Vagina (tissue), 2 donors: Measurements from ENCODE around the gene ZBTB40. TPM values are rescaled to one million over a fixed set of nuclear protein-coding genes. Genes with fewer than 3 reads are reported as not detected.

Experiments used
- DNase-seq, 2 donors: peaks; one replicate each; pipeline ENCODE4 v3.0.0-alpha.2; 2017; ENCODE audit errors: extremely low spot score in 2 of 2
- H3K27ac ChIP-seq: fragments of 200-600 bp; sonication (generic); one replicate; pipeline ENCODE4 v1.5.1; 2019
- H3K27me3 ChIP-seq: fragments of 200-600 bp; sonication (generic); one replicate; pipeline ENCODE4 v1.5.1; 2019
- H3K36me3 ChIP-seq, 2 donors: fragments of 200-600 bp; sonication (generic); one replicate each; pipeline ENCODE4 v1.5.1; 2017 to 2019
- H3K4me1 ChIP-seq: fragments of 200-600 bp; sonication (generic); one replicate; pipeline ENCODE4 v1.5.1; 2019
- H3K4me3 ChIP-seq, 2 donors: fragments of 200-600 bp; sonication (generic); 1 replicate in 1 of 2; 2 replicates in 1 of 2; pipeline ENCODE4 v1.5.1; 2016 to 2019
- H3K9me3 ChIP-seq: fragments of 200-600 bp; sonication (generic); one replicate; pipeline ENCODE4 v1.5.1; 2019
- CTCF ChIP-seq, 3 experiments: fragments of 450-650 bp in 2 of 3; fragments of 200-600 bp in 1 of 3; sonication (generic) in 1 of 3; IDR thresholded peaks; one replicate each; pipeline ENCODE4 v1.5.1; 2017 to 2019; ENCODE audit warnings: antibody characterized with exemption in 3 of 3, mild to moderate bottlenecking in 2 of 3, moderate library complexity in 2 of 3
- POLR2A ChIP-seq, 2 donors: fragments of 450-650 bp; IDR thresholded peaks; one replicate each; pipeline ENCODE4 v1.6.1; 2017; ENCODE audit warnings: antibody characterized with exemption in 2 of 2, mild to moderate bottlenecking in 2 of 2, moderate library complexity in 2 of 2
- POLR2AphosphoS5 ChIP-seq, 2 donors: sonication (generic); formaldehyde crosslinking; IDR thresholded peaks; one replicate each; pipeline ENCODE4 v1.9.0; 2017; ENCODE audit warnings: antibody characterized with exemption in 2 of 2, mild to moderate bottlenecking in 2 of 2, low read depth in 1 of 2; ENCODE audit not compliant: insufficient read depth in 1 of 2
- intact Hi-C: fragments of 100-400 bp; cut with DNase I; formaldehyde crosslinking; loops from one replicate; pipeline ENCODE4 v1.15.1; 2023
- total RNA-seq: library from RNA; depleted of rRNA; stranded (reverse); fragments of >200 nt; gene quantifications from one replicate; pipeline ENCODE4 v1.2.3, GENCODE V29; 2016

ZBTB40 gene
- total RNA-seq, 1 donor from 2014 or later, result 14.7 TPM

GRCh38 chr1:22471078-22471477 lies 19.4 kb downstream of the ZBTB40 start:
- intact Hi-C loops, result no loop called here
- no peak for TF ChIP-seq CTCF (IDR thresholded peaks at IDR 0.05)
- TF ChIP-seq POLR2AphosphoS5 (IDR thresholded peaks at IDR 0.05; ENCODE audit: insufficient read depth in 1 of 2, low read depth in 1 of 2), result no peak
- no peak for TF ChIP-seq POLR2A (IDR thresholded peaks at IDR 0.05)

GRCh38 chr1:22471610-22472009 lies 20.0 kb downstream of the ZBTB40 start:
- Histone ChIP-seq H3K4me1 (peaks cover 37% of the 10 kb centered on the region), H3K4me3 (no peak overlapping the region), H3K27ac (no peak overlapping the region), H3K36me3 (no peaks in the 10 kb centered on the region), H3K9me3 (no peaks in the 10 kb centered on the region), H3K27me3 (no peaks in the 10 kb centered on the region)
- DNase-seq, result no peak
- TF ChIP-seq POLR2AphosphoS5 (IDR thresholded peaks at IDR 0.05; ENCODE audit: insufficient read depth in 1 of 2, low read depth in 1 of 2), result no peak
- no peak for TF ChIP-seq CTCF (IDR thresholded peaks at IDR 0.05)
- TF ChIP-seq POLR2A (IDR thresholded peaks at IDR 0.05), result no peak
- intact Hi-C loops, result no loop called here

More at GRCh38 chr1:22471078-22471477, 19.4 kb downstream of the ZBTB40 start:
- no peaks in the 10 kb centered on the region for H3K27me3 ChIP-seq
- H3K27ac ChIP-seq, result no peak overlapping the region
- no peak for DNase-seq
- no peaks in the 10 kb centered on the region for H3K36me3 ChIP-seq
- no peaks in the 10 kb centered on the region for H3K9me3 ChIP-seq
- H3K4me1 ChIP-seq, result peaks cover 32% of the 10 kb centered on the region
- no peak overlapping the region for H3K4me3 ChIP-seq

- Histone ChIP-seq H3K4me3 (no peak overlapping the region), H3K9me3 (no peaks in the 10 kb centered on the region), H3K36me3 (no peaks in the 10 kb centered on the region), H3K27ac (no peak overlapping the region), H3K27me3 (no peaks in the 10 kb centered on the region), H3K4me1 (peaks cover 40% of the 10 kb centered on the region)
- no peak for DNase-seq
- TF ChIP-seq CTCF (IDR thresholded peaks at IDR 0.05) (no peak), POLR2AphosphoS5 (IDR thresholded peaks at IDR 0.05; ENCODE audit: insufficient read depth in 1 of 2, low read depth in 1 of 2) (no peak), POLR2A (IDR thresholded peaks at IDR 0.05) (no peak)
- intact Hi-C loops, result no loop called here
Observed at GRCh38 chr1:22472596-22472995, 20.9 kb downstream of the ZBTB40 start.

GRCh38 chr1:22473952-22474351 lies 22.3 kb downstream of the ZBTB40 start:
- no peak for DNase-seq

More at GRCh38 chr1:22473952-22474351, 22.3 kb downstream of the ZBTB40 start:
- TF ChIP-seq POLR2A (IDR thresholded peaks at IDR 0.05) (no peak), CTCF (IDR thresholded peaks at IDR 0.05) (no peak), POLR2AphosphoS5 (IDR thresholded peaks at IDR 0.05; ENCODE audit: insufficient read depth in 1 of 2, low read depth in 1 of 2) (no peak)
- Histone ChIP-seq H3K27me3 (no peaks in the 10 kb centered on the region), H3K36me3 (no peaks in the 10 kb centered on the region), H3K4me1 (peaks cover 40% of the 10 kb centered on the region), H3K27ac (no peak overlapping the region), H3K9me3 (no peaks in the 10 kb centered on the region), H3K4me3 (no peak overlapping the region)
- intact Hi-C loops, result no loop called here
